B cell (primary cell): Measurements from ENCODE around the gene TAB3. TPM values are rescaled to one million over a fixed set of nuclear protein-coding genes. Genes with fewer than 3 reads are reported as not detected.

Source experiments
- ATAC-seq: fragments of 200-7000 bp; cut with Tn5 transposase; one replicate; pipeline ENCODE4 v1.10.0; 2021; ENCODE audit warnings: low read depth, mild to moderate bottlenecking, moderate number of reproducible peaks, moderate library complexity
- CTCF ChIA-PET: fragments of 350-600 bp; sonication (Branson Sonifier 250); formaldehyde crosslinking; loops from one replicate; lab custom pipeline; 2021; ENCODE audit warnings: antibody characterized with exemption, inconsistent platforms; lab: Charles Lee
- POLR2A ChIA-PET: fragments of 350-600 bp; sonication (Branson Sonifier 250); formaldehyde crosslinking; loops from one replicate; lab custom pipeline; 2021; ENCODE audit warnings: antibody characterized with exemption; lab: Charles Lee
- DNase-seq: peaks from one replicate; pipeline ENCODE4 v3.0.0; 2013
- H2AFZ ChIP-seq: 2 replicates; pipeline ENCODE4 v1.6.1; 2012; ENCODE audit warnings: mild to moderate bottlenecking, low read depth, low read length; ENCODE audit not compliant: insufficient read depth, poor library complexity, severe bottlenecking
- H3K27ac ChIP-seq, 2 donors: 1 replicate in 1 of 2; 2 replicates in 1 of 2; pipeline ENCODE4 v1.5.1; 2012 to 2013; ENCODE audit warnings: low read length in 2 of 2, mild to moderate bottlenecking in 2 of 2, moderate library complexity in 1 of 2
- H3K27me3 ChIP-seq, 4 experiments: fragments of 200-600 bp in 1 of 4; sonication (generic) in 1 of 4; replicated peaks in 1 of 4; 1 replicate in 2 of 4; 2 replicates in 2 of 4; pipeline versions ENCODE4 v1.6.1 to v1.7.0; 2013 to 2016; ENCODE audit warnings: low read length in 3 of 4, mild to moderate bottlenecking in 2 of 4, mixed read lengths in 1 of 4, moderate library complexity in 1 of 4; ENCODE audit not compliant: insufficient read depth in 4 of 4, control insufficient read depth in 3 of 4; ENCODE audit errors: control extremely low read depth in 1 of 4
- H3K36me3 ChIP-seq, 2 experiments: replicated peaks in 1 of 2; 1 replicate in 1 of 2; 2 replicates in 1 of 2; pipeline versions ENCODE4 v1.6.1 to v1.7.1; 2013; ENCODE audit warnings: low read length in 1 of 2; ENCODE audit not compliant: insufficient read depth in 2 of 2, control insufficient read depth in 1 of 2; ENCODE audit errors: control extremely low read depth in 1 of 2, extremely low read depth in 1 of 2
- H3K4me1 ChIP-seq, 2 donors: fragments of 200-600 bp in 1 of 2; sonication (generic) in 1 of 2; 1 replicate in 1 of 2; 2 replicates in 1 of 2; pipeline versions ENCODE4 v1.5.1 to v1.6.1; 2013 to 2017; ENCODE audit warnings: low read length in 2 of 2; ENCODE audit not compliant: control insufficient read depth in 2 of 2, insufficient read depth in 2 of 2
- H3K4me2 ChIP-seq: replicated peaks from 2 replicates; pipeline ENCODE3; 2012; ENCODE audit warnings: mild to moderate bottlenecking, low read depth, low read length; ENCODE audit not compliant: poor library complexity, severe bottlenecking
- H3K4me3 ChIP-seq, 5 experiments: fragments of 200-600 bp in 1 of 5; sonication (generic) in 1 of 5; 1 replicate in 3 of 5; 2 replicates in 2 of 5; pipeline versions ENCODE4 v1.5.1 to v1.7.0; 2011 to 2016; ENCODE audit warnings: low read length in 4 of 5, mild to moderate bottlenecking in 4 of 5, low read depth in 2 of 5, control low read depth in 1 of 5, moderate library complexity in 1 of 5; ENCODE audit not compliant: insufficient read depth in 1 of 5; ENCODE audit errors: control extremely low read depth in 1 of 5, extremely low read depth in 1 of 5
- H3K79me2 ChIP-seq: fragments of 200-600 bp; sonication (generic); one replicate; pipeline ENCODE4 v1.6.0; 2016; ENCODE audit warnings: low read length; ENCODE audit not compliant: control insufficient read depth, insufficient read depth
- H3K9ac ChIP-seq: fragments of 200-600 bp; sonication (generic); 2 replicates; pipeline ENCODE4 v1.6.1; 2017; ENCODE audit warnings: mild to moderate bottlenecking, low read length, moderate library complexity
- H3K9me3 ChIP-seq, 3 donors: one replicate each; pipeline versions ENCODE4 v1.6.1 to v1.7.1; 2013; ENCODE audit warnings: low read length in 2 of 3; ENCODE audit not compliant: control insufficient read depth in 2 of 3, insufficient read depth in 1 of 3; ENCODE audit errors: control extremely low read depth in 1 of 3
- H4K20me1 ChIP-seq: 2 replicates; pipeline ENCODE4 v1.6.0; 2012; ENCODE audit warnings: mild to moderate bottlenecking, low read length; ENCODE audit not compliant: insufficient read depth, control insufficient read depth, poor library complexity, severe bottlenecking
- H3K27ac Mint-ChIP-seq: one replicate; pipeline ENCODE4 v1.8.0; 2021; ENCODE audit warnings: mixed read lengths
- H3K27me3 Mint-ChIP-seq: one replicate; pipeline ENCODE4 v1.8.0; 2021; ENCODE audit warnings: mixed read lengths
- H3K4me1 Mint-ChIP-seq: one replicate; pipeline ENCODE4 v1.8.0; 2021; ENCODE audit warnings: mixed read lengths
- H3K4me3 Mint-ChIP-seq: one replicate; pipeline ENCODE4 v1.8.0; 2021; ENCODE audit warnings: mixed read lengths
- H3K9me3 Mint-ChIP-seq: one replicate; pipeline ENCODE4 v1.8.0; 2022; ENCODE audit warnings: mixed read lengths; ENCODE audit not compliant: insufficient read depth
- CTCF ChIP-seq: fragments of 200-600 bp; IDR thresholded peaks from one replicate; pipeline ENCODE4 v1.8.0; 2022; ENCODE audit warnings: antibody characterized with exemption, mild to moderate bottlenecking
- EZH2 ChIP-seq: IDR thresholded peaks from 2 replicates; pipeline ENCODE4 v1.6.1; 2012; ENCODE audit warnings: borderline replicate concordance, low read depth, mild to moderate bottlenecking, moderate library complexity, low read length; ENCODE audit not compliant: insufficient read depth, poor library complexity, severe bottlenecking
- WGBS: methylation state at CpG from one replicate; pipeline ENCODE4 v1.1.5; 2013; ENCODE audit warnings: missing lambda C conversion rate; ENCODE audit not compliant: insufficient coverage; 5-methylcytosine and 5-hydroxymethylcytosine counted together
- intact Hi-C: fragments of 100-400 bp; cut with micrococcal nuclease; formaldehyde crosslinking; loops from one replicate; pipeline ENCODE4 v1.10.0; 2022
- polyA plus RNA-seq: library from polyadenylated mRNA; depleted of rRNA; stranded (reverse); fragments of >200 nt; gene quantifications from 2 replicates; pipeline ENCODE4 v1.2.3, GENCODE V29; 2012
- total RNA-seq, 2 donors: library from RNA; stranded (reverse); fragments of 120-200 nt in 1 of 2; gene quantifications; 1 replicate in 1 of 2; 2 replicates in 1 of 2; pipeline versions ENCODE4 v1.2.3 to v1.2.4, GENCODE V29; 2013 to 2022

TAB3 gene
- total and polyA plus RNA-seq, 2 donors (not counting 1 experiment from before 2014, with no cell fraction given) = 11.4 to 26.5 TPM

DNA sequence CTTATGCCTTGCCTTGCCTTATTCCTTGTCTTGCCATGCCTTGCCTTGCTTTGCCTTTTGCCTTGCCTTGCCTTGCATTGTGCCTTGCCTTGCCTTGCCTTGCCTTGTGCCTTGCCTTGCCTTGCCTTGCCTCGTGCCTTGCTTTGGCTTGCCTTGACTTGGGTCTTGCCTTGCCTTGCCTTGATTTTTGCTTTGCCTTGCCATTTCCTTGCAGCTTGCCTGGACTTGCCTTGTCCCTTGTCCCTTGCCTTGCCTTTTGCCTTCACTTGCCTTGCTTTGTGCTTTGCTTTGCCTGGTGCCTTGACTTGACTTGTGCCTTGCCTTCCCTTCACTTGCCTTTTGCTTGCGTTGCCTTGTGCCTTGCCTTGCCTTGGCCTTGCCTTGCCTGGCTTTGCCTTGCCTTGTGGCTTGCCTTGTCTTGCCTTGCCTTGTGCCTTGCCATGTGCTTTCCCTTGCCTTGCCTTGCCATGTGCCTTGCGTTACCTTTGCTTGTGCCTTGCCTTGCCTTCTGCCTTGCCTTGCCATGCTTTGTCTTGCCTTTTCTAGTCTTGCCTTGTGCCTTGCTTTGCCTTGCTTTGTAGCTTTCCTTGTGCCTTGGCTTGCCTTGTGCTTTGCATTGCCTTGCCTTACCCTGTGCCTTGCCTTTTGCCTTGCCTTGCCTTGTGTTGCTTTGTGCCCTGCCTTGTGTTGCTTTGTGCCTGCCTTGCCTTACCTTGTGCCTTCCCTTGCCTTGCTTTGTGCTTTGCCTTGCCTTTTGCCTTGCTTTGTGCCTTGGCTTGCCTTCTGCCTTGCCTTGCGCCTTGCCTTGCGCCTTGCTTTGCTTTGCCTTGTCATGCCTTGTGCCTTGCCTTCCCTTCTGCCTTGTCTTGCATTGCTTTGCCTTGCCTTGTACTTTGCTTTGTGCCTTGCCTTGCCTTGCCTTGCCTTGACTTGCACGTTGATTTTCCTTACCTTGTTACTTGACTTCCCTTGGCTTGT lies 92.8 kb downstream of the TAB3 start:
- Mint-ChIP-seq H3K9me3 (no peaks in the 10 kb centered on the region), H3K4me3 (no peak overlapping the region), H3K4me1 (no peaks in the 10 kb centered on the region), H3K27me3 (no peaks in the 10 kb centered on the region), H3K27ac (no peak overlapping the region)
- Histone ChIP-seq H3K27me3 (no peaks in the 10 kb centered on the region), H3K4me2 (no peak overlapping the region), H3K79me2 (no peaks in the 10 kb centered on the region), H3K4me1 (no peaks in the 10 kb centered on the region), H3K9me3 (no peaks in the 10 kb centered on the region), H3K36me3 (no peaks in the 10 kb centered on the region), H2AFZ (no peak overlapping the region), H3K4me3 (no peak overlapping the region), H3K27ac (no peak overlapping the region), H3K9ac (no peak overlapping the region), H4K20me1 (no peaks in the 10 kb centered on the region)
- no peak for TF ChIP-seq CTCF
- TF ChIP-seq EZH2 = no peak
- DNase-seq (no peak), ATAC-seq (no peak)
- intact Hi-C loops = no loop called here
- WGBS = 98% methylated on average over 6 of the region's 6 CpGs
- POLR2A ChIA-PET = no interaction called here
- CTCF ChIA-PET = no interaction called here

DNA sequence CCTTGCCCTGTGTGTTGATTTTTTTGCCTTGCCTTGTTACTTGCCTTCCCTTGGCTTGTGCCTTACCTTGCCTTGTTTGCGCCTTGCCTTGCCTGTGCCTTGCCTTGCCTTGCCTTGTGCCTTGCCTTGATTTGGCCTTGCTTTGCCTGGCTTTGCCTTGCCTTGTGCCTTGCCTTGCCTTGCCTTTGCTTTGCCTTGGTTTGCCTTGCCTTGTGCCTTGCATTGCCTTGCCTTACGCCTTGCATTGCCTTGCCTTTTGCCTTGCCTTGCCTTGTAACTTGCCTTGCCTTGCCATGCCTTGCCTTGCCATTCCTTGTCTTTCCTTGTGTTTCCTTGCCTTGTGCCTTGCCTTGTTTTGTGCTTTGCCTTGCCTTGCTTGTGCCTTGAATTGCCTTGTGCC lies 94.6 kb downstream of the TAB3 start:
- Histone ChIP-seq H3K27me3 (no peaks in the 10 kb centered on the region), H2AFZ (no peak overlapping the region), H3K9ac (no peak overlapping the region), H3K4me2 (no peak overlapping the region), H3K4me3 (no peak overlapping the region), H4K20me1 (no peaks in the 10 kb centered on the region), H3K4me1 (no peaks in the 10 kb centered on the region), H3K27ac (no peak overlapping the region), H3K36me3 (no peaks in the 10 kb centered on the region), H3K9me3 (no peaks in the 10 kb centered on the region), H3K79me2 (no peaks in the 10 kb centered on the region)
- CTCF ChIA-PET = no interaction called here
- POLR2A ChIA-PET = no interaction called here
- 78% methylated on average over 2 of the region's 2 CpGs for WGBS
- no peak for TF ChIP-seq EZH2
- TF ChIP-seq CTCF = no peak
- intact Hi-C loops = no loop called here
- DNase-seq (no peak), ATAC-seq (no peak)
- Mint-ChIP-seq H3K27me3 (no peaks in the 10 kb centered on the region), H3K27ac (no peak overlapping the region), H3K9me3 (no peaks in the 10 kb centered on the region), H3K4me3 (no peak overlapping the region), H3K4me1 (no peaks in the 10 kb centered on the region)
